Activated naive CD8-positive, alpha-beta T cell treated with anti-CD3 and anti-CD28 coated beads for 36 hours (primary cell): ENCODE measurements around the gene OR13C9. TPM values are rescaled to one million over a fixed set of nuclear protein-coding genes. Genes with fewer than 3 reads are reported as not detected.
"Not testable (repeated sequence)": the region's sequence is repeated elsewhere in the genome, so short reads cannot be mapped to it uniquely, and the experiment has no call there.

Experiments used
- DNase-seq: peaks from one replicate; pipeline ENCODE4 v3.0.0; 2021
- H3K27ac Mint-ChIP-seq: one replicate; pipeline ENCODE4 v1.8.0; 2022; ENCODE audit warnings: mild to moderate bottlenecking, moderate library complexity, mixed read lengths
- H3K27me3 Mint-ChIP-seq: one replicate; pipeline ENCODE4 v1.8.0; 2022; ENCODE audit warnings: mild to moderate bottlenecking, mixed read lengths
- H3K36me3 Mint-ChIP-seq: one replicate; pipeline ENCODE4 v1.8.0; 2021; ENCODE audit warnings: mild to moderate bottlenecking, mixed read lengths
- H3K4me1 Mint-ChIP-seq: one replicate; pipeline ENCODE4 v1.8.0; 2021; ENCODE audit warnings: mixed read lengths
- H3K4me3 Mint-ChIP-seq: one replicate; pipeline ENCODE4 v1.8.0; 2022; ENCODE audit warnings: mild to moderate bottlenecking, moderate library complexity, mixed read lengths
- H3K9me3 Mint-ChIP-seq: one replicate; pipeline ENCODE4 v1.8.0; 2022; ENCODE audit warnings: mixed read lengths
- total RNA-seq, 2 experiments: library from RNA; stranded (reverse); gene quantifications; one replicate each; pipeline ENCODE4 v1.2.3, GENCODE V29; 2021

The OR13C9 gene, protein sequence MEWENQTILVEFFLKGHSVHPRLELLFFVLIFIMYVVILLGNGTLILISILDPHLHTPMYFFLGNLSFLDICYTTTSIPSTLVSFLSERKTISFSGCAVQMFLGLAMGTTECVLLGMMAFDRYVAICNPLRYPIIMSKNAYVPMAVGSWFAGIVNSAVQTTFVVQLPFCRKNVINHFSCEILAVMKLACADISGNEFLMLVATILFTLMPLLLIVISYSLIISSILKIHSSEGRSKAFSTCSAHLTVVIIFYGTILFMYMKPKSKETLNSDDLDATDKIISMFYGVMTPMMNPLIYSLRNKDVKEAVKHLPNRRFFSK
- total RNA-seq = not detected

DNA sequence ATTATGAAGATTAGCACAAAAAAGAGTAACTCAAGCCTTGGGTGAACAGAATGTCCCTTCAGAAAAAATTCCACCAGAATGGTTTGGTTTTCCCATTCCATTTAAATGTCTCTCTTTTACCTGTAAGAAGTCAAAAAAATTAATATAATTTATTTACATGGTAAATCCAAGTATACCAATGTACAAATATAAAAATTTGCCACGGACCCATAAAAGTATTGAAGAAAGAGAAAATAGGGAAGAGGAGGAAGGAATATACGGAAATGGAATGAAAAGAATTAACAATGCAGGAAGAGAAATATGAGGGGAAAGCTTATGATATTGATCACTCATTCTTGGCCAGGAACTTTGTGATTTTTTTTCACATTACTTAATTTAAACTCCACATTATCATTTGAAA, at the start of gene OR13C9:
TSS of gene OR13C9 (minus strand) at position 101 of the 400 bp plus-strand sequence. CDS start at position 101, 0 bp downstream.
- DNase-seq = no peak
- no peak within 1 kb of the TSS for H3K27ac Mint-ChIP-seq
- H3K36me3 Mint-ChIP-seq = no peaks in the 10 kb centered on the region
- no peaks in the 10 kb centered on the region for H3K27me3 Mint-ChIP-seq
- no peaks in the 10 kb centered on the region for H3K4me1 Mint-ChIP-seq
- no peaks in the 10 kb centered on the region for H3K9me3 Mint-ChIP-seq
- H3K4me3 Mint-ChIP-seq = no peak within 1 kb of the TSS

DNA sequence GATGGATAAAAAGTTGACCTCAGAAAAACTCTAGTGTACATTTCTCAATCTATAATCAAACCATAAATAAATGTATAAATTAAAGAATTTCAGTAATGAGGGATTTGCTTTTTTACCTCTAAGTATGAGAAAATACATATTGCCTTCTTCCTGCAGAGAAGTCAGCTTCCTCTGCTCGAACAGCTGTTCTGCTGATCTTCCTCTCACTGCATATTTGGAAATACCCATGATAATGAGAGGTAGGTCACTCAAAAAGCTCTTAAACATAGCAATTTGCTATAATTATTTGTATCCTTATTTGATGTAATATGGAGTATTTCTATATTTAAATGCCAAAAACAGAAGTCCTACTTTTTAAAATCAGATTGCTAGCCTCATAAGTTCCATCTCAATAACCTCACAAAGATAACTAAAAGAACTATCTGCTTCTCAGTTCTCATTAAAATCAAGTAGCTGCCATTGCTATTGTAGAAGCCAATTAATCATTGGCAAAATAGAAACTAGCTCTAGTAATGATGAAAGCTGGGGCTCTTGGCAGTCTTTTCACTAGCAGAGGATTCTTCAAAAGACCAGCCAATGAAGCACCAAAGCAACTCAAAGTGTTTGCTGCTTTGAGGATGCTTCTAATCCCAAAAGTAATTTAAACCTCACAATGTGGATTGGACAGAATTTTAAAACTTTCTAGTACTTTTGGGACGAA, 40.6 kb upstream of the OR13C9 start:
- H3K4me3 Mint-ChIP-seq = no peak overlapping the region
- no peak overlapping the region for H3K27ac Mint-ChIP-seq
- peaks cover 7% of the 10 kb centered on the region for H3K27me3 Mint-ChIP-seq

DNA sequence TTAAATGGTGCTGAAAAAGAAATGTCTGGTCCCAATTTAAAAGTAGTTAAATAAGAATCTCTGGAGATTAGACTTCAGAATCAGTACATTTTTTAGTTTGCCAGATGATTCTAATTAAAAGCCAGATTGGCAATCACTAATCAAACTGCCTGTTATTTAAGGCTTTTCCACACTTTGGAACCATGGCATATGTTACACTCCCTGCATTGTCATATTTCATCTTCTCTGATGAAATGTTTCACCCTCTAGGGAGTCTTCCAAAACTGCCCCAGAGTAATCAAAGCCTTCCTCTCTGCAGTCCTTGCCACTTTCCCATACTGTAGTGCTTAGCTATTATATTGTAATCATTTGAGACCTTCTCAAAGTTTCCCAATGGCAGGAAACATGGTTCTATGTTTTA, 17.5 kb upstream of the OR13C9 start:
- Mint-ChIP-seq H3K4me1 (no peaks in the 10 kb centered on the region), H3K36me3 (no peaks in the 10 kb centered on the region), H3K4me3 (no peak overlapping the region), H3K9me3 (peaks cover 15% of the 10 kb centered on the region), H3K27me3 (no peaks in the 10 kb centered on the region), H3K27ac (no peak overlapping the region)
- no peak for DNase-seq

More for the DNA sequence above, 40.6 kb upstream of the OR13C9 start:
- Mint-ChIP-seq H3K9me3 (no peaks in the 10 kb centered on the region), H3K36me3 (no peaks in the 10 kb centered on the region), H3K4me1 (no peaks in the 10 kb centered on the region)
- no peak for DNase-seq

DNA sequence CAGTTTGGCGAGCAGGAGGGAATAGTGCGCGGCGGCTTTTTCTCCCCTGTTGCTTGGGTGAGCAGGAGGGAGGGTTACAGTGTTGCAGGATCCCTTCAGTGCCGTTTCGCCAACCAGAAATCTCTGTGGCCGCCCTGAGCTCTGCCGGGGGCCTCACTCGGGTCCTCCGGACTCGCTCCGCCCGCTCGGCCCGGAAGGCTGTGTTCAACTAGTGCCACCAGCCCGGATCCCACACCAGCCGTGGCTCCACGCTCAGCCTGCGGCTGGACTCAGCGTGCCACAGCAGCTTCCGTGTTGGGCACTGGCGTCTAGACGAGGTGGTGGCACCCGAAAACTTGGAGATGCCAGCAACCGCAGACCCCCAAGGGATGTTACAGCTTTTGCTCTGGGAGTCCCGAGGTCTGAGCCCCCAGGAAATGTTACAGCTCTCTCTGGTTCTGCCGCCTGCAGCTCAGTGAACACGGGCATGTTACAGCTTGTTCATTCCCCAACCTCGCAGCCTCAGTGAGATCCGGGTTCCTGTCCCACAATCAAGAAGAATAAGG, 16.0 kb upstream of the OR13C9 start:
- Mint-ChIP-seq H3K4me1 (no peaks in the 10 kb centered on the region), H3K4me3 (no peak overlapping the region), H3K9me3 (peaks cover 8% of the 10 kb centered on the region), H3K36me3 (no peaks in the 10 kb centered on the region), H3K27ac (no peak overlapping the region), H3K27me3 (no peaks in the 10 kb centered on the region)
- DNase-seq = no peak

DNA sequence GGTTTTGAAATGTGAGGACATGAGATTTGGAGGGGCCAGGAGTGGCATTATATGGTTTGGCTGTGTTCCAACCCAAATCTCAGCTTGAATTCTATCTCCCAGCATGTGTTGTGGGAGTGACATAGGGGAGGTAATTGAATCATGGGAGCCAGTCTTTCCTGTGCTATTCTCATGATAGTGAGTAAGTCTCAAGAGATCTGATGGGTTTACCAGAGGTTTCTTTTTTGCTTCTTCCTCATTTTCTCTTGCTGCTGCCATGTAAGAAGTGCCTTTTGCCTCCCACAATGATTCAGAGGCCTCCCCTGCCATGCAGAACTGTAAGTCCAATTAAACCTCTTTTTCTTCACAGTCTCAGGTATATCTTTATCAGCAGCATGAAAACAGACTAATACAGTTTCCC, 8.0 kb upstream of the OR13C9 start:
- H3K9me3 Mint-ChIP-seq, H3K36me3 Mint-ChIP-seq, H3K27ac Mint-ChIP-seq, DNase-seq, H3K27me3 Mint-ChIP-seq, H3K4me3 Mint-ChIP-seq, H3K4me1 Mint-ChIP-seq: not testable (repeated sequence)

DNA sequence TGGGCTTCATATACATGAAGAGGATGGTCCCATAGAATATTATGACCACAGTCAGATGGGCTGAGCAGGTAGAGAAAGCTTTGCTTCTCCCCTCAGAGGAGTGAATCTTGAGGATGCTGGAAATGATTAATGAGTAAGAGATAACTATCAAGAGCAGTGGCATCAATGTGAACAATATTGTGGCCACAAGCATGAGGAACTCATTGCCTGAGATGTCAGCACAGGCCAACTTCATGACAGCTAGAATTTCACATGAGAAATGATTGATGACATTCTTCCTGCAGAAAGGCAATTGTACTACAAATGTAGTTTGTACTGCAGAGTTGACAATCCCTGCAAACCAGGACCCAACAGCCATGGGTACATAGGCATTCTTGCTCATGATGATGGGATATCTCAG, 586 bp downstream of the OR13C9 start:
- no peaks in the 10 kb centered on the region for H3K36me3 Mint-ChIP-seq
- no peak overlapping the region for H3K4me3 Mint-ChIP-seq
- H3K9me3 Mint-ChIP-seq = no peaks in the 10 kb centered on the region
- no peaks in the 10 kb centered on the region for H3K4me1 Mint-ChIP-seq
- no peak overlapping the region for H3K27ac Mint-ChIP-seq
- no peak for DNase-seq
- no peaks in the 10 kb centered on the region for H3K27me3 Mint-ChIP-seq

DNA sequence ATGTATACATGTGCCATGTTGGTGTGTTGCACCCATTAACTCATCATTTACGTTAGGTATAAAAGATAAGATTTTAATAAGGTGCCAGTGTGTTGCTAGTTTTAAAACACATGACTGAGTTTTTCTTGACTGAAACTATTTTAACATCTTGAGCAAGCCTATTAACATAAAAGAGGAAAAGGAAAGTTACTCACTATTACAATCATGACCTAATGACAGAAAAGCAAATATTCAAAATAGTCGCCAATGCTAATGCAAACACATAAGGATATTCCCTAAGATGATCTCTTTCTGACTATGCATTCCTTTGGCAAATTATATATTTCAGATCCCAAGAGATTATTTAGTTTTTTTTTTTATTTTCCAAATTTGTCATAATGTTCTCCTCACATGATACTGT, 6.8 kb downstream of the OR13C9 start:
- H3K27ac Mint-ChIP-seq = no peak overlapping the region

DNA sequence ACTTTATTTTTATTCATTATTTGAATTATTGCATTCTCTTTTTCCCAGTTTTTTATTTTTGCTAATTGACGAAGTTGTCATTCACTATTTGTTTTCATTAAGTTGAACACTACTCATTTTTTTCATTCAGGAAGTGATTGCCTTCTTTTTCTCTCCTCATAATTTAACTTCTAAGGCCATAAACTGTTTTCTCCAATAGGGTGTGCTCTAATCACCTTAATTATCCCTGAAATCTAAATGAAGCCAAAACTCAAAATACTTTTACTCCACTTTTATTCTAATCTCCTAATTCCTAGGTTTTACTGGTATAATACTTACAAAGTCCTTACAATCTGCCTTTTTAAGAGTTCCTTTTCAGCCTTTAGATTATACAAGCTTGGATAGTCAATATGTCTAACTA, 9.7 kb downstream of the OR13C9 start:
- Mint-ChIP-seq H3K9me3 (no peaks in the 10 kb centered on the region), H3K4me3 (no peak overlapping the region), H3K27ac (no peak overlapping the region), H3K27me3 (no peaks in the 10 kb centered on the region), H3K4me1 (no peaks in the 10 kb centered on the region), H3K36me3 (no peaks in the 10 kb centered on the region)
- DNase-seq = no peak

More for the DNA sequence above, 6.8 kb downstream of the OR13C9 start:
- no peaks in the 10 kb centered on the region for H3K4me1 Mint-ChIP-seq
- no peak for DNase-seq
- H3K9me3 Mint-ChIP-seq = no peaks in the 10 kb centered on the region
- H3K4me3 Mint-ChIP-seq = no peak overlapping the region
- H3K27me3 Mint-ChIP-seq = no peaks in the 10 kb centered on the region
- no peaks in the 10 kb centered on the region for H3K36me3 Mint-ChIP-seq

DNA sequence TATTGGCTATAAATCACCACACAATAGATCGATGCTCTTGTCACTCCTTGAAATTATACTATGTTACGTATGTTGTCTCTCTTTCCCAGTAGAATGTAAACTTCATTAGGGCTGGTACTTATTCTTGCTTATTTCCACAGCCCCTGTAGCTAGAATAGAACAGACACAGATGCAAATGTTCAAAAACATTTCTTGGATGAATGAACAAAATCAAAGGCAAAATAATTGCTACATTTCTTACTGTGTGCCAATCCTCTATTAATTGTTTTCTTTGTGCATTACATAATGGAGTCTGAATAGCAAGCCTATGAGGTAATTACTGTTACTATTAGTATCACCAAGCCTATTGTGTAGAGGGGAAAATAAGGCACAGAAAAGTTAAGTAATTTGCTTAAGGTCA, 11.9 kb downstream of the OR13C9 start:
- no peaks in the 10 kb centered on the region for H3K27me3 Mint-ChIP-seq
- no peaks in the 10 kb centered on the region for H3K9me3 Mint-ChIP-seq
- no peaks in the 10 kb centered on the region for H3K36me3 Mint-ChIP-seq
- no peak for DNase-seq
- H3K4me3 Mint-ChIP-seq = no peak overlapping the region
- no peak overlapping the region for H3K27ac Mint-ChIP-seq
- H3K4me1 Mint-ChIP-seq = no peaks in the 10 kb centered on the region

DNA sequence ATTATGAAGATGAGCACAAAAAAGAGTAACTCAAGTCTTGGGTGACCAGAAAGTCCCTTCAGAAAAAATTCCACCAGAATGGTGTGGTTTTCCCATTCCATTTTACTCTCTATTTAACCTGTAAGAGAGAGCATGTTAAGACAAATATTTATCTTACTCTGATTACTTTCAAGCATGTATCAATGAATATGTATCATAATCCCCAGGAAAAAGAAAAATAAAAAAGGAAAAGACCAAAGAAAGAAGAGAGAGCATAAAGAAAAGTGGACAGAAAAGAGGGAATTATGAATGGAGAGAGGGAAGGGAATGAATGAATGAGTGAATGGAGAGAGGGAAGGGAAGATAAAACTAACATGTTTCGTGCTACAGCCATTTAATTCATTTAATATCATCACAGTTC, 12.5 kb downstream of the OR13C9 start, which contains the start of gene OR13C2:
TSS of gene OR13C2 (minus strand) at position 101 of the 400 bp plus-strand sequence. CDS start at position 101, 0 bp downstream.
- not testable (repeated sequence) for DNase-seq, H3K36me3 Mint-ChIP-seq, H3K4me3 Mint-ChIP-seq, H3K27me3 Mint-ChIP-seq, H3K4me1 Mint-ChIP-seq, H3K9me3 Mint-ChIP-seq, H3K27ac Mint-ChIP-seq

DNA sequence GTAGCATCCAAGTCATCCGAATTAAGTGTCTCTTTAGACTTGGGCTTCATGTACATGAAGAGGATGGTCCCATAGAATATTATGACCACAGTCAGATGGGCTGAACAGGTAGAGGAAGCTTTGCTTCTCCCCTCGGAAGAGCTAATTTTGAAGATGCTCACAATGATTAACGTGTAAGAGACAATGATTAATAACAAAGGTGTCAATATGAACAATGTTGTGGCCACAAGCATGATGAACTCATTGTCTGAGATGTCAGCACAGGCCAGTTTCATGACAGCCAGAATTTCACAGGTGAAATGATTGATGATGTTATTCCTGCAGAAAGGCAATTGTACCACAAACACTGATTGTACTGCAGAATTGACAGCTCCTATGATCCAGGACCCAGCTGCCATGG, 13.2 kb downstream of the OR13C9 start:
- no peak for DNase-seq
- no peaks in the 10 kb centered on the region for H3K27me3 Mint-ChIP-seq
- H3K4me1 Mint-ChIP-seq = no peaks in the 10 kb centered on the region
- no peaks in the 10 kb centered on the region for H3K36me3 Mint-ChIP-seq
- H3K27ac Mint-ChIP-seq = no peak overlapping the region
- H3K9me3 Mint-ChIP-seq = no peaks in the 10 kb centered on the region
- no peak overlapping the region for H3K4me3 Mint-ChIP-seq

DNA sequence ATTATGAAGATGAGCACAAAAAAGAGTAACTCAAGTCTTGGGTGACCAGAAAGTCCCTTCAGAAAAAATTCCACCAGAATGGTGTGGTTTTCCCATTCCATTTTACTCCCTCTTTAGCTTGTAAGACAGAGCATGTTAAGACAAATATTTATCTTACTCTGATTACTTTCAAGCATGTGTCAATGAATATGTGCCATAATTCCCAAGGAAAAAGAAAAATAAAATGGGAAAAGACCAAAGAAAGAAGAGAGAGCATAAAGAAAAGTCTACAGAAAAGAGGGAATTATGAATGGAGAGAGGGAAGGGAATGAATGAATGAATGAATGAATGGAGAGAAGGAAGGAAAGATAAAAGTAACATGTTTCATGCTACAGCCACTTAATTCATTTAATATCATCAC, 18.7 kb downstream of the OR13C9 start, which contains the start of gene OR13C5:
TSS of gene OR13C5 (minus strand) at position 101 of the 400 bp plus-strand sequence. CDS start at position 101, 0 bp downstream.
- not testable (repeated sequence) for H3K4me1 Mint-ChIP-seq, H3K36me3 Mint-ChIP-seq, H3K4me3 Mint-ChIP-seq, H3K27me3 Mint-ChIP-seq, H3K9me3 Mint-ChIP-seq, DNase-seq, H3K27ac Mint-ChIP-seq

DNA sequence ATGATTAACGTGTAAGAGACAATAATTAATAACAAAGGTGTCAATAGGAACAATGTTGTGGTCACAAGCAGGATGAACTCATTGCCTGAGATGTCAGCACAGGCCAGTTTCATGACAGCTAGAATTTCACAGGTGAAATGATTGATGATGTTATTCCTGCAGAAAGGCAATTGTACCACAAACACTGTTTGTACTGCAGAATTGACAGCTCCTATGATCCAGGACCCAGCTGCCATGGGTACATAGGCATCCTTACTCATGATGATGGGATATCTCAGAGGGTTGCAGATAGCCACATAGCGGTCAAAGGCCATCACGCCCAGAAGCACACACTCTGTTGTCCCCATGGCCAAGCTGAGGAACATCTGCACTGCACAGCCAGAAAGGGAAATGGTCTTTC, 19.3 kb downstream of the OR13C9 start:
- H3K36me3 Mint-ChIP-seq, H3K4me3 Mint-ChIP-seq, H3K27me3 Mint-ChIP-seq, H3K4me1 Mint-ChIP-seq, H3K9me3 Mint-ChIP-seq, DNase-seq, H3K27ac Mint-ChIP-seq: not testable (repeated sequence)

DNA sequence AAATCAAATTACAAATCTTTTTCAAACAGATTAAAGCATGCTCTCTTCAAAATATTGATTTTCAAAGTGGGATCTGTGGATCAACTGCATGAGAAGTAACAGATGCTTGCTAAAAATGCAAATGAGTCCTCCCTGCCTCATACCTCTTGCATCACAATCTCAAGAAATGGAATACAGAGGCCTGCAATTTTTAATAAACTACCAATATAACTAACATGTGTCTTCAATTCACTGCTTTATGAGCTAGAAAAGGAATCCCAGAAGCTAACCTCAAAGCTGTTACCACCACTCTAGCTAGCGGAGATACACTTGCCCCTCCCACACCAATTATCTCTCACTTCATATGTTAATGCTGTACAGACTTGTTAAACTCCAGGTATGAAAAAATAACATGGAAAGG, 28.4 kb downstream of the OR13C9 start:
- Mint-ChIP-seq H3K27me3 (peaks cover 3% of the 10 kb centered on the region), H3K27ac (no peak overlapping the region), H3K9me3 (peaks cover 4% of the 10 kb centered on the region), H3K36me3 (no peaks in the 10 kb centered on the region), H3K4me3 (no peak overlapping the region), H3K4me1 (no peaks in the 10 kb centered on the region)
- no peak for DNase-seq

DNA sequence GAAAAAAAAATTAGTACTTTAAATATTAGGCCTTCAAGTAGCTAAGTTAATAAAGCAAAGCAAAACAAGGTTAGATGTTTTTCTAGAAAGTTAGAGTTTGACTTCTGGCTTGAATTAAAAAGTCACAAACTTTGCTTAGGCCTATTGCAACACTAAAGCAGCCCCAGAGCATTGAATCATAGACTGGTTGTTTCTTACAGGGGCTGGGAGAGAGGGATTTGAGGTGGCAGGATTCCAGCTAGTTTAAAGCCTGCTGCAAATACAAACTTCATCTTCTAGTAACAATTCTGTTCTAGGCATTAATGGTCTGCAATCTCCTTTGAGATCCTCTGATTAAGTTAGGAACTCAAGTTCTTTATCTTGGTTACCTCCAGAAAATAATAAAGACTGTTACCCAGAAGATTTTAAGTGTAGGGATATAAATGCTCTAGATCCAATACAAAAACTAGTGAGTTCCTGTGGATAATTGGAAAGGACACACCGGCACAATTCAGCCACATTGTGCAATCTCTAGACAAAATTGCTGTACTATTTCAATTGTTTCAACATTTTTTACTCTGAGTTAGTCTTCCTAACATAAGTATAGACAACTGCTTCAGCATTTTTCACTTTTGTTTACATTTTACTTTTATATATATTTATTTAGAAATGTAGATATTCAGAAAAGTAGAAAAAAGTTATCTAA, 31.4 kb downstream of the OR13C9 start:
- no peak for DNase-seq
- peaks cover 3% of the 10 kb centered on the region for H3K27me3 Mint-ChIP-seq
- H3K4me3 Mint-ChIP-seq = no peak overlapping the region
- no peaks in the 10 kb centered on the region for H3K36me3 Mint-ChIP-seq
- no peak overlapping the region for H3K27ac Mint-ChIP-seq
- H3K9me3 Mint-ChIP-seq = no peaks in the 10 kb centered on the region
- H3K4me1 Mint-ChIP-seq = no peaks in the 10 kb centered on the region
